ENCODE data around the gene DNAJC4. TPM values are rescaled to one million over a fixed set of nuclear protein-coding genes. Genes with fewer than 3 reads are reported as not detected.

The DNAJC4 gene
- total RNA-seq, 1 experiment from 2014 or later = 19.5 TPM

DNA sequence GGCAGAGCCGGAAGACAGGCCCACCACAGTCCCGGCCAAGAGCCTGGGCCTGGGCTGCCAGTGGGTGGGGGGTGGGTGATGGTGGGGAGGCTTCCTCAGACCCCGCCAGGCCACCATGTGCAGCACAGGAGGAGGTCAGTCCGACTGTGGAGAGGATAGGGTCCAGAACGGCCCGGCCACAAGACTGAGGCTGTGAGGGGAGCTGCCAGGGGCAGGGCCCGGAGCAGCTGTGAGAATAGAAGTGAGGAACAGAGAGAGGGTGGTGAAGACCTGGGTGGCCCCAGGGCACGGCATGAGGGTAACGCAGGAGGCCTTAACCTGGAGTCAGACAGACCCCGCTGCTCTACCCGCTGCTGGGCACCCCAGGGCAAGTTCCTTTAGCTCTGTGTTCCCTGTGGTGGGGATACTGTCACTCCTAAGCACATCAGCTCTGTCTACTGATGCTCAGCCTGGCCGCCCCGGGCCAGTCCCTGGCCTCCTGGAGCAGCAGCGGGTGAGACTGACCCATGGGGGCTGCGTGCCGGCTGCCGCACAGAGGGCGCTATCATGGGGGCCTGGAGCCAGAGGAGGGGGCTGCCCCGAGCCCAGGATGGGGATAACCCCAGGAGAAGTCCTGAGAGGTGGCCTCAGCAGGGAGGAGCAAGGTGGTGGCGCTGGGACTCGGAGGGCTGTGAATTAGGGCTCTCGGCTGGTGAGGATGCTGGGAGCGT lies 22.1 kb upstream of the DNAJC4 start:
- no peaks in the 10 kb centered on the region for H3K27me3 Mint-ChIP-seq (ENCODE audit: insufficient read depth, unreplicated experiment)
- no peaks in the 10 kb centered on the region for H3K9me3 Mint-ChIP-seq (ENCODE audit: unreplicated experiment)
- H3K27ac Mint-ChIP-seq (ENCODE audit: low read depth, unreplicated experiment) = no peak overlapping the region
- POLR2A ChIA-PET = interaction anchor here (0.5 to 1.1 kb wide), 6 partner anchors 16 to 427 kb away, joined by 3 to 4 read pairs (median 3); partner anchors contain the start of genes NUDT22, STIP1 and TRPT1
- peaks cover 10% of the 10 kb centered on the region for H3K4me1 Mint-ChIP-seq (ENCODE audit: insufficient read depth, unreplicated experiment)
- CTCF ChIA-PET = interaction anchor here (0.8 kb wide), 1 partner anchor 16 kb away, joined by 3 read pairs; no protein-coding TSS in a partner anchor
- intact Hi-C loops (cut with micrococcal nuclease) = no loop called here
- peaks cover 34% of the 10 kb centered on the region for H3K36me3 Mint-ChIP-seq (ENCODE audit: insufficient read depth, unreplicated experiment)
- TF ChIP-seq, protein P1, sequence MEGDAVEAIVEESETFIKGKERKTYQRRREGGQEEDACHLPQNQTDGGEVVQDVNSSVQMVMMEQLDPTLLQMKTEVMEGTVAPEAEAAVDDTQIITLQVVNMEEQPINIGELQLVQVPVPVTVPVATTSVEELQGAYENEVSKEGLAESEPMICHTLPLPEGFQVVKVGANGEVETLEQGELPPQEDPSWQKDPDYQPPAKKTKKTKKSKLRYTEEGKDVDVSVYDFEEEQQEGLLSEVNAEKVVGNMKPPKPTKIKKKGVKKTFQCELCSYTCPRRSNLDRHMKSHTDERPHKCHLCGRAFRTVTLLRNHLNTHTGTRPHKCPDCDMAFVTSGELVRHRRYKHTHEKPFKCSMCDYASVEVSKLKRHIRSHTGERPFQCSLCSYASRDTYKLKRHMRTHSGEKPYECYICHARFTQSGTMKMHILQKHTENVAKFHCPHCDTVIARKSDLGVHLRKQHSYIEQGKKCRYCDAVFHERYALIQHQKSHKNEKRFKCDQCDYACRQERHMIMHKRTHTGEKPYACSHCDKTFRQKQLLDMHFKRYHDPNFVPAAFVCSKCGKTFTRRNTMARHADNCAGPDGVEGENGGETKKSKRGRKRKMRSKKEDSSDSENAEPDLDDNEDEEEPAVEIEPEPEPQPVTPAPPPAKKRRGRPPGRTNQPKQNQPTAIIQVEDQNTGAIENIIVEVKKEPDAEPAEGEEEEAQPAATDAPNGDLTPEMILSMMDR (IDR thresholded peaks at IDR 0.05; ENCODE audit: unreplicated experiment) = no peak
- BruUV-seq (replicated peaks) = no TSS peak
- no peak for DNase-seq (ENCODE audit: unreplicated experiment)
- H3K4me3 Mint-ChIP-seq (ENCODE audit: unreplicated experiment) = no peak overlapping the region

- Mint-ChIP-seq H3K36me3 (ENCODE audit: insufficient read depth, unreplicated experiment) (peaks cover 27% of the 10 kb centered on the region), H3K4me3 (ENCODE audit: unreplicated experiment) (no peak overlapping the region), H3K27me3 (ENCODE audit: insufficient read depth, unreplicated experiment) (no peaks in the 10 kb centered on the region), H3K9me3 (ENCODE audit: unreplicated experiment) (no peaks in the 10 kb centered on the region), H3K4me1 (ENCODE audit: insufficient read depth, unreplicated experiment) (peaks cover 8% of the 10 kb centered on the region), H3K27ac (ENCODE audit: low read depth, unreplicated experiment) (no peak overlapping the region)
- DNase-seq (ENCODE audit: unreplicated experiment) = no peak
- ChIA-PET POLR2A (interaction anchor here (0.5 to 1.1 kb wide), 5 partner anchors 15 to 76 kb away, joined by 3 to 4 read pairs (median 3); partner anchors contain the start of genes NUDT22, STIP1 and TRPT1), CTCF (no interaction called here)
- intact Hi-C loops (cut with micrococcal nuclease) = no loop called here
- TF ChIP-seq, protein P1 (IDR thresholded peaks at IDR 0.05; ENCODE audit: unreplicated experiment) = no peak
- no TSS peak for BruUV-seq (replicated peaks)
Observed at GRCh38 chr11:64208796-64209562, 21.4 kb upstream of the DNAJC4 start.

DNA sequence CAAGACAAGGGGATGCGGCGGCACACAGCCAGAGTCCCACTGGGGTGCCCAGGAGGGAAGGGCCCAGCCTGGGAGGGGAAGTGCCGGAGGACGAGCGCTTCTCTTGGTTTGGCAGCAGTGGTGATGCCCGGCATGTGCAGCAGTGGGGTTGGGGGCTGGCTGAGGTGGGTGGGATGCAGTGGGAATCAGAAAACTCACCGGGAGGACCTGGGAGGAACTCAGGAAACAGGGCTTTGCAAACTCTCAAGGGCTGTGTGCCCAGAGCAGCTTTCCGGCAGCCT lies 20.8 kb upstream of the DNAJC4 start:
- ChIA-PET CTCF (no interaction called here), POLR2A (interaction anchor here (0.8 kb wide), 1 partner anchor 43 kb away, joined by 5 read pairs; no protein-coding TSS in a partner anchor)
- peaks cover 22% of the 10 kb centered on the region for H3K36me3 Mint-ChIP-seq (ENCODE audit: insufficient read depth, unreplicated experiment)
- DNase-seq (ENCODE audit: unreplicated experiment) = no peak
- TF ChIP-seq, protein P1 (IDR thresholded peaks at IDR 0.05; ENCODE audit: unreplicated experiment) = no peak
- intact Hi-C loops (cut with micrococcal nuclease) = no loop called here
- H3K4me3 Mint-ChIP-seq (ENCODE audit: unreplicated experiment) = no peak overlapping the region
- H3K27ac Mint-ChIP-seq (ENCODE audit: low read depth, unreplicated experiment) = no peak overlapping the region
- peaks cover 3% of the 10 kb centered on the region for H3K4me1 Mint-ChIP-seq (ENCODE audit: insufficient read depth, unreplicated experiment)
- no peaks in the 10 kb centered on the region for H3K27me3 Mint-ChIP-seq (ENCODE audit: insufficient read depth, unreplicated experiment)
- no peaks in the 10 kb centered on the region for H3K9me3 Mint-ChIP-seq (ENCODE audit: unreplicated experiment)
- BruUV-seq (replicated peaks) = no TSS peak

DNA sequence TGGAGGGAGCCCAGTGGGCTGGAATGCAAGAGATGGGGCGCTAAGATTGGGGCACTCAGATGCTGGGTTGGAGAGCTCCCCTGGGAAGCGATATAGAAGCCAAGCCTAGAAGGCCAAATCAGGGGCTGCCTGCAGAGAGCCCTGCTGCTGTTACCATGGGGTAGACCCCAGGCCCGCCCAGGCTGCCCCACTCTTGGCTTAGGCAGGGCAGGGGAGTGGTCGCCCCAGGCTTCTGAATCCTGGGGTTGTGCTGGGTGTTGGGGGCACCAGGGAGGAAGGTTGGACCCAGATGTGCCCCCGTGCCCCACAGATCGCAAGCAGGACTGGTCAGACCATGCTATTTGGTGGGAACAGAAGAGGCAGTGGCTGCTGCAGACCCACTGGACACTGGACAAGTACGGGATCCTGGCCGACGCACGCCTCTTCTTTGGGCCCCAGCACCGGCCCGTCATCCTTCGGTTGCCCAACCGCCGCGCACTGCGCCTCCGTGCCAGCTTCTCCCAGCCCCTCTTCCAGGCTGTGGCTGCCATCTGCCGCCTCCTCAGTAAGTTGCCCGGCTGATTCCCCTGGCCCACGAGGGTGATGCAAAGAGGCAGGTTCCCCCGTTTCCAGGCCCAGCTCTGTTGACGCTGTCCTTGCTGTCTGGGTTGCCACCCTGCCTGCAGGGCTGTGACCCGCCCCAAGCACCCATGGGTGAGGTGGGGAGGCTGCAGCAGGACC lies 19.9 kb upstream of the DNAJC4 start:
- DNase-seq (ENCODE audit: unreplicated experiment) = no peak
- Mint-ChIP-seq H3K36me3 (ENCODE audit: insufficient read depth, unreplicated experiment) (peaks cover 12% of the 10 kb centered on the region), H3K9me3 (ENCODE audit: unreplicated experiment) (no peaks in the 10 kb centered on the region), H3K27ac (ENCODE audit: low read depth, unreplicated experiment) (no peak overlapping the region), H3K4me1 (ENCODE audit: insufficient read depth, unreplicated experiment) (no peaks in the 10 kb centered on the region), H3K4me3 (ENCODE audit: unreplicated experiment) (no peak overlapping the region), H3K27me3 (ENCODE audit: insufficient read depth, unreplicated experiment) (no peaks in the 10 kb centered on the region)
- BruUV-seq (replicated peaks) = no TSS peak
- TF ChIP-seq, protein P1 (IDR thresholded peaks at IDR 0.05; ENCODE audit: unreplicated experiment) = no peak
- intact Hi-C loops (cut with micrococcal nuclease) = no loop called here
- ChIA-PET CTCF (interaction anchor here (0.6 to 1.3 kb wide), 4 partner anchors 16 to 1531 kb away, joined by 3 read pairs; partner anchors contain the start of genes NUDT22 and TRPT1), POLR2A (interaction anchor here (0.8 kb wide), 1 partner anchor 42 kb away, joined by 5 read pairs; no protein-coding TSS in a partner anchor)
